IMR-90 (cell line): ENCODE data around the gene UFSP1. TPM values are rescaled to one million over a fixed set of nuclear protein-coding genes. Genes with fewer than 3 reads are reported as not detected.

Experiments
- ATAC-seq: fragments of 200-7000 bp; cut with Tn5 transposase; 2 replicates; pipeline ENCODE4 v1.9.1; 2020; ENCODE audit warnings: low read depth, mild to moderate bottlenecking, moderate library complexity
- BruUV-seq: library from RNA; stranded (reverse); fragments of 400-500 nt; replicated peaks from 2 replicates; lab custom pipeline; 2021; lab: Mats Ljungman, UMichigan
- CTCF ChIA-PET: fragments of 300-600 bp; formaldehyde crosslinking; extraction: SDS; loops from one replicate; lab custom pipeline; 2021; ENCODE audit warnings: antibody characterized with exemption; lab: Yijun Ruan, JAX
- POLR2A ChIA-PET: fragments of 300-600 bp; sonication (Branson Sonifier 250); formaldehyde crosslinking; loops from one replicate; lab custom pipeline; 2022; ENCODE audit warnings: antibody characterized with exemption; ENCODE audit not compliant: unreplicated experiment; lab: Charles Lee
- DNase-seq: peaks from one replicate; pipeline ENCODE4 v3.0.0; 2013
- H2AFZ ChIP-seq: replicated peaks from 2 replicates; pipeline ENCODE3; 2013; ENCODE audit warnings: low read length, mild to moderate bottlenecking; ENCODE audit not compliant: poor library complexity
- H2AK5ac ChIP-seq: 2 replicates; pipeline ENCODE4 v1.6.1; 2013; ENCODE audit warnings: low read depth, low read length, inconsistent platforms
- H2AK9ac ChIP-seq: replicated peaks from 2 replicates; pipeline ENCODE3; 2013; ENCODE audit warnings: mild to moderate bottlenecking, low read depth, low read length, moderate library complexity; ENCODE audit not compliant: poor library complexity
- H2BK120ac ChIP-seq: 2 replicates; pipeline ENCODE4 v1.6.1; 2013; ENCODE audit warnings: low read depth, low read length, inconsistent platforms
- H2BK15ac ChIP-seq: 3 replicates; pipeline ENCODE4 v1.6.1; 2013; ENCODE audit warnings: low read depth, low read length, inconsistent platforms
- H2BK20ac ChIP-seq: 2 replicates; pipeline ENCODE4 v1.6.1; 2013; ENCODE audit warnings: low read depth, mild to moderate bottlenecking, inconsistent platforms, low read length, moderate library complexity
- H2BK5ac ChIP-seq: 2 replicates; pipeline ENCODE4 v1.6.1; 2013; ENCODE audit warnings: mild to moderate bottlenecking, low read depth, low read length, inconsistent platforms; ENCODE audit not compliant: poor library complexity, severe bottlenecking
- H3K14ac ChIP-seq: replicated peaks from 2 replicates; pipeline ENCODE4 v1.6.1; 2013; ENCODE audit warnings: low read depth, low read length, inconsistent platforms
- H3K18ac ChIP-seq: 2 replicates; pipeline ENCODE4 v1.6.1; 2013; ENCODE audit warnings: low read depth, low read length, control low read depth
- H3K23ac ChIP-seq: 2 replicates; pipeline ENCODE4 v1.6.1; 2013; ENCODE audit warnings: low read depth, low read length, inconsistent platforms
- H3K27ac ChIP-seq: 2 replicates; pipeline ENCODE4 v1.5.1; 2013; ENCODE audit warnings: mild to moderate bottlenecking, control low read depth, low read length; ENCODE audit not compliant: insufficient read depth
- H3K27me3 ChIP-seq: 2 replicates; pipeline ENCODE4 v1.6.1; 2013; ENCODE audit warnings: low read length; ENCODE audit not compliant: control insufficient read depth, insufficient read depth
- H3K36me3 ChIP-seq: 2 replicates; pipeline ENCODE4 v1.6.1; 2013; ENCODE audit warnings: low read length, mixed read lengths; ENCODE audit not compliant: control insufficient read depth, insufficient read depth
- H3K4ac ChIP-seq: 2 replicates; pipeline ENCODE4 v1.6.1; 2013; ENCODE audit warnings: low read depth, low read length, inconsistent platforms
- H3K4me1 ChIP-seq: 2 replicates; pipeline ENCODE4 v1.6.1; 2013; ENCODE audit warnings: low read length, mixed read lengths; ENCODE audit not compliant: control insufficient read depth, insufficient read depth
- H3K4me2 ChIP-seq: 2 replicates; pipeline ENCODE4 v1.6.1; 2013; ENCODE audit warnings: low read depth, mild to moderate bottlenecking, control low read depth, low read length, moderate library complexity
- H3K4me3 ChIP-seq: 2 replicates; pipeline ENCODE4 v1.5.1; 2013; ENCODE audit warnings: low read depth, mild to moderate bottlenecking, control low read depth, low read length, moderate library complexity; ENCODE audit not compliant: insufficient read depth
- H3K56ac ChIP-seq: 2 replicates; pipeline ENCODE4 v1.6.1; 2013; ENCODE audit warnings: low read length, inconsistent platforms; ENCODE audit not compliant: insufficient read depth; ENCODE audit errors: extremely low read depth
- H3K79me1 ChIP-seq, 2 experiments: 2 replicates each; pipeline ENCODE4 v1.6.1; 2013; ENCODE audit warnings: low read length in 2 of 2, inconsistent platforms in 1 of 2, low read depth in 1 of 2
- H3K9ac ChIP-seq: 2 replicates; pipeline ENCODE4 v1.6.1; 2013; ENCODE audit warnings: low read depth, low read length, control low read depth
- H3K9me1 ChIP-seq: 2 replicates; pipeline ENCODE4 v1.6.1; 2013; ENCODE audit warnings: low read length, inconsistent platforms; ENCODE audit not compliant: insufficient read depth
- H3K9me3 ChIP-seq: 2 replicates; pipeline ENCODE4 v1.6.1; 2013; ENCODE audit warnings: low read length; ENCODE audit not compliant: control insufficient read depth, insufficient read depth
- H4K20me1 ChIP-seq: 2 replicates; pipeline ENCODE4 v1.6.1; 2013; ENCODE audit warnings: low read length, inconsistent platforms; ENCODE audit not compliant: insufficient read depth
- H4K5ac ChIP-seq: 2 replicates; pipeline ENCODE4 v1.6.1; 2013; ENCODE audit warnings: mild to moderate bottlenecking, low read depth, low read length, control low read depth
- H4K8ac ChIP-seq, 2 experiments: 2 replicates each; pipeline ENCODE4 v1.6.1; 2013; ENCODE audit warnings: low read depth in 2 of 2, low read length in 2 of 2, control low read depth in 1 of 2, inconsistent platforms in 1 of 2
- H4K91ac ChIP-seq: 2 replicates; pipeline ENCODE4 v1.6.1; 2013; ENCODE audit warnings: low read depth, low read length, inconsistent platforms; ENCODE audit not compliant: insufficient read depth
- MAFK ChIP-seq: IDR thresholded peaks from 2 replicates; pipeline ENCODE4 v1.6.1; 2012; ENCODE audit warnings: low read depth, low read length, improper control_type of control experiment
- MAZ ChIP-seq: IDR thresholded peaks from 2 replicates; pipeline ENCODE4 v1.6.1; 2012; ENCODE audit warnings: low read depth, mild to moderate bottlenecking, low read length, improper control_type of control experiment, moderate library complexity, borderline replicate concordance
- WGBS, 2 experiments: methylation state at CpG; one replicate each; pipeline versions ENCODE4 v1.1.5 to v1.1.7; 2013; ENCODE audit warnings: missing lambda C conversion rate in 2 of 2; ENCODE audit not compliant: insufficient read length in 1 of 2; ENCODE audit errors: extremely low coverage in 2 of 2; 5-methylcytosine and 5-hydroxymethylcytosine counted together
- dilution Hi-C: fragments of 300-500 bp; cut with HindIII; formaldehyde crosslinking; loops from one replicate; pipeline ENCODE4 v1.14.3; 2018; ENCODE audit warnings: low sequenced_read_pairs; ENCODE audit not compliant: unreplicated experiment
- in situ Hi-C: fragments of 300-500 bp; cut with MboI; formaldehyde crosslinking; loops from 3 replicates; pipeline ENCODE4 v1.14.3; 2019; ENCODE audit warnings: low sequenced_read_pairs, inconsistent platforms, mixed read lengths
- intact Hi-C: fragments of 100-400 bp; cut with micrococcal nuclease; formaldehyde crosslinking; loops from 2 replicates; pipeline ENCODE4 v1.10.0; 2022
- polyA plus RNA-seq, 3 experiments: library from polyadenylated mRNA; depleted of rRNA; stranded (reverse); fragments of >200 nt; gene quantifications; 2 replicates each; pipeline ENCODE4 v1.2.3, GENCODE V29; 2012; ENCODE audit warnings: low replicate concordance in 1 of 3
- total RNA-seq: library from RNA; depleted of rRNA; stranded (reverse); fragments of >200 nt; gene quantifications from 2 replicates; pipeline ENCODE4 v1.2.3, GENCODE V29; 2012

UFSP1 gene
- total and polyA plus RNA-seq, 2 of the 4 experiments (the other 2 are of a cell fraction): 0.36 to 1.0 TPM

- Histone ChIP-seq H3K4ac (no peak overlapping the region), H3K4me3 (no peak overlapping the region), H3K79me1 (peaks cover 6 to 26% of the 10 kb centered on the region in 2 experiments), H3K23ac (no peak overlapping the region), H4K20me1 (peaks cover 3% of the 10 kb centered on the region; the same call in 1 of the 2 replicates), H4K5ac (no peak overlapping the region), H3K56ac (no peak overlapping the region), H3K9ac (no peak overlapping the region), H4K8ac (no peak overlapping the region), H2BK120ac (no peak overlapping the region), H3K4me1 (peaks cover 13% of the 10 kb centered on the region), H3K4me2 (no peak overlapping the region), H3K27ac (no peak overlapping the region), H4K91ac (no peak overlapping the region), H2AK5ac (no peak overlapping the region), H3K9me3 (no peaks in the 10 kb centered on the region), H2BK15ac (no peak overlapping the region), H3K14ac (no peak overlapping the region), H2BK5ac (no peak overlapping the region), H3K18ac (no peak overlapping the region), H3K27me3 (no peaks in the 10 kb centered on the region), H2BK20ac (no peak overlapping the region), H2AFZ (no peak overlapping the region), H3K9me1 (peaks cover 4% of the 10 kb centered on the region; the same call in 1 of the 2 replicates), H3K36me3 (peaks cover 30% of the 10 kb centered on the region), H2AK9ac (peak overlapping the region; percentile 5)
- DNase-seq (peak; percentile 34), ATAC-seq (no peak)
- dilution Hi-C loops: no loop called here
- WGBS, 2 experiments: no CpG with 5 or more reads among the region's 10 CpGs
- TF ChIP-seq MAZ (no peak), MAFK (peak; percentile 58)
- BruUV-seq: no TSS peak
- in situ Hi-C loops: loop anchor here (25.0 kb wide), 2 partner anchors 276 to 401 kb away; partner anchors contain the start of genes FBXO24, LRCH4 and SPACDR
- intact Hi-C loops: no loop called here
- ChIA-PET POLR2A (no interaction called here), CTCF (no interaction called here)
Observed at GRCh38 chr7:100863406-100863950, 26.0 kb downstream of the UFSP1 start.
